WI38 (cell line): ENCODE data around the gene CBLN1.

Experiments
- H3K4me3 ChIP-seq: 2 replicates; pipeline ENCODE4 v1.5.1; 2011; ENCODE audit warnings: low read depth, mild to moderate bottlenecking, control low read depth, low read length
- TF ChIP-seq, protein P1 (sequence below): IDR thresholded peaks from 2 replicates; pipeline ENCODE4 v1.5.1; 2012; ENCODE audit warnings: low read depth, mild to moderate bottlenecking, control low read depth, low read length

CBLN1 gene

DNA sequence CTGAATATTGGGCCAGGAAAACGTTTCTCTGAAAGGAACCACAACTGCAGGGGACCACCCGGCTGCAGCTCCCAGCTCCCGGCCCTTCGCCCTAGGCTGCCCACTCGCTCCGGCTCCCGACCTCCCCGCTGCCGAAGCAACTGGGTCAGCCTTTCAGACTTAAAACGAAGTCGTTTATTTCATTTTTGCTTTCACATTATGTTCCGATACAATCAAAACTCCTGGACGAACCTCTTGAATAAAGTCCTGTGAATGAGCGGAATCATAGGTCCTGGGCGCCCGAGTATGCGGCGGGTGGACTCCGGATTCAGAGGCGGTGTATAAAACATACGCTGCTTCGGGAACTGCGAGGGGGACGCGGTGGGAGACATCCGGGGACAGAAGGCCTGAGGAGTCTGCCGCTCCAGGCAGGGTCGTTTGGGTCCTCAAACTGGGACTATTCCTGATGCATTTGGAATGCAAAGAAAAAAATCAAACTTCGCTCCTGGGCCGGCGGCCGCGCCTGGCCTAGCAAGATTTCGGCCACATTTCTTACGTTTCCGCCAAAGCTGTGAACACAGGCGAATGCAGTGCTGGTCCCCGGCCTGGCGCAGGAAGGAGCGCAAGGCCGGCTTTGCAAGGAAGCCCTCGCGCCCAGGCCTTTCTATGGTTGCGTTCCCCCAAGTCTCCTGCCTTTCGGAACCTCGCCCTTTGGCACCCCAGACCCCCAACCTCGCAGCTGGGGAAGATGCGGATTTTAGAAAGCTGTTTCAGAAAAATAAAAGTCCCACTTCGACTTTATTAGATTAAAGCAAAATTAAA, 3.7 kb downstream of the CBLN1 start:
- H3K4me3 ChIP-seq: no peak overlapping the region
- TF ChIP-seq, protein P1, sequence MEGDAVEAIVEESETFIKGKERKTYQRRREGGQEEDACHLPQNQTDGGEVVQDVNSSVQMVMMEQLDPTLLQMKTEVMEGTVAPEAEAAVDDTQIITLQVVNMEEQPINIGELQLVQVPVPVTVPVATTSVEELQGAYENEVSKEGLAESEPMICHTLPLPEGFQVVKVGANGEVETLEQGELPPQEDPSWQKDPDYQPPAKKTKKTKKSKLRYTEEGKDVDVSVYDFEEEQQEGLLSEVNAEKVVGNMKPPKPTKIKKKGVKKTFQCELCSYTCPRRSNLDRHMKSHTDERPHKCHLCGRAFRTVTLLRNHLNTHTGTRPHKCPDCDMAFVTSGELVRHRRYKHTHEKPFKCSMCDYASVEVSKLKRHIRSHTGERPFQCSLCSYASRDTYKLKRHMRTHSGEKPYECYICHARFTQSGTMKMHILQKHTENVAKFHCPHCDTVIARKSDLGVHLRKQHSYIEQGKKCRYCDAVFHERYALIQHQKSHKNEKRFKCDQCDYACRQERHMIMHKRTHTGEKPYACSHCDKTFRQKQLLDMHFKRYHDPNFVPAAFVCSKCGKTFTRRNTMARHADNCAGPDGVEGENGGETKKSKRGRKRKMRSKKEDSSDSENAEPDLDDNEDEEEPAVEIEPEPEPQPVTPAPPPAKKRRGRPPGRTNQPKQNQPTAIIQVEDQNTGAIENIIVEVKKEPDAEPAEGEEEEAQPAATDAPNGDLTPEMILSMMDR: no peak

DNA sequence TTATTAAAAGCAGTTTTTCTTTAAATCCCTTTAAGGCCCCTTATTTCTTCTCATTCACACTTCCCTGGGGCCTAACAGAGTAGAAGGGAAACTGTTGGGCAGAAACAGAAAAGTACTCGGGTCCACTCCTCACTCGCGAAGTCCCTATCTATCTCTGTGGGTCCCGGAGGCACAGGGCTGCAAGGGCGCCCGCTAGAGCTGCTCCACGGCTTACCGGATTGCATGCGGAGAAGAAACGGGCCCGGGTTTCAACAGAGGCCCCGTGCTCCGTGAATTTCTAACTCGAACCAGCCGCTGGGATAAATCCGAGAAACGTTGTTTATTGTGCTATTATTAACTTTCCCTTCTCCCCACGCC, 4.3 kb downstream of the CBLN1 start:
- no peak overlapping the region for H3K4me3 ChIP-seq
- TF ChIP-seq, protein P1: no peak

DNA sequence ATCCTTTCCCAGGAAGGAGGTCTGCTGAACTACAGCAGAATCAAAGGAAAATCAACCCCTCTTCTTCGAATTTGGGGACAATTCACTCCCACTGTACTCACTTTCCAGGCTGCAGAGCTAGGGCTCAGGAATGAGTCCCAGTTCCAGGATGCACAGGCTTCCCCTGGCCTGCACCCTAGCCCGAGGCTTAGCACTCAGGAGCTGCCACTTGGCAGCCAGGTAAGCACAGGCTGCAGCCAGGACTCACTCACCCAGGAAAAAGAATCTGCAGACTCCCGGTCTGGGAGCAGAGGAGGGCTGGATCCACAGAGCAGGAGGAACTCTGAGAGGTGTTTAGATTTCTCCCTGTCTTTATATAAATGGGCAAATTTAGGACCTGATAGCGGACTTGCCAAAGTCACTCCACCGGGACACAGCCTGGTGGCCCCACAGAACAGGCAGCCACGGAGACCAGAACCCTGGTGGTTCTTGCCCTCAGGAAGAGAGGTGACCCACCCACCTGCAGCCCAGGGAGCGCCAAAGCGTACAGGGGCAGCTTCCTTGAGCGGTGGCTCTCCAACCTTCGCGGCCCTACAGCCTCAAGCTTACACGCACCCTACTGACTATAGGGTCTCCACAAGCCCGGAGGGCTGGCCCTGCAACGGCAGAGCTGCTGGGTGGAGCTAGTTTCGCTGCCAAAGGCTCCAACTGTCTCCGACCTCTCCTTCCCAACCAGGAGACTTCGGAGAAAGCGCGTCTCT, 4.8 kb downstream of the CBLN1 start:
- H3K4me3 ChIP-seq: no peak overlapping the region
- TF ChIP-seq, protein P1: no peak

DNA sequence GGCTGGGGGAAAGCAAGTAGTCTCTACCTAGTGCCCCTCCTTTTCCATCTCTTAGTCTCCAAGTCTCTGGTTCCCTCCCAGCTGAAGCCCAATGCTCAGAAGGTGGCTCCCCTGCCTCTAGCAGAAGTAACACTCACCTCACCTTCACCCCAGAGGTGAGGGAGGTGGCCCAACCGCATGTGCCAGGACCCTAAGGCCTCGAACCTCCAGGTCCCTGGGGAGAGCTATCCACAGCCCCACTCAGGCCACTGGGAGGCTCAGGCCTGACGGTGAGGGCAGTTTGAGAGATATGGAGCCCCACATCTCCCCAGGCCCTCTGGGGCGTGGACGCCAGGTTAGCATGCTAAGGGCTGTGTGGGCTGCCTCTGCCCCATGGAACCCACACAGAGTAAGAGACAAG, 5.8 kb downstream of the CBLN1 start:
- TF ChIP-seq, protein P1: no peak
- H3K4me3 ChIP-seq: no peak overlapping the region

DNA sequence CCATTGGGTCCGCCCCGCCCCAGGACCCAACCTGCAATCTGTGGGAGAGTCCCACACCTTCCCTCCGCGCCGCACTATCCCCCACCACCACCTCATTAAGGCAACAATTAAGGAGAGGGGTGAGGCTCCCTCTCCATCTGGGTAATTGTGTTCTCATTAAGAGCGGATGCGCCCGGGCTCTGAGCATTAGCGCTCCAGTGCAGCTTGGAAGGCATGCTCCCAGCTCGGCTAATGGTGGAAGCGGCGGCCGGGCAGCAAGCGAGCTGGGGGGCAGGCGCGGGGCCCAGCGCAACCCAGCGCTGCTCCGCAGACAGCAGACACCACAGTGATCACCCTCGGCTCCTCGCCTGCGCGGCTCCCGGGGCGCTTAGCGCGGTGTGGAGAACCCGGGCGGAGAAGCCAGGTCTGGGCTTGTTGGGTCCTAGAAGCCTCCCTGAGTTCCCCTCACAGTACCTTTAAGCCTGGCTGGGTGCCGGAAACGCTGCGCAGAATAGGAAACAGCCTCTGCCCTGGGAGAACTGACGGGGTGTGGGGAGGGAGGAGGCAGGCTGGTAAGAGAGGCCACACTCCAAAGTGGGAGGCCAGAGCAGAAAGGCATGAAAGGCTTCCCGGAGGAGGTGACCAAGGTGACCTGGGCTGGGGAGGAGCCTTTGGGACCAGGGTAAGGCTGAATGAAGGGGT, 6.4 kb downstream of the CBLN1 start:
- TF ChIP-seq, protein P1: no peak
- no peak overlapping the region for H3K4me3 ChIP-seq

DNA sequence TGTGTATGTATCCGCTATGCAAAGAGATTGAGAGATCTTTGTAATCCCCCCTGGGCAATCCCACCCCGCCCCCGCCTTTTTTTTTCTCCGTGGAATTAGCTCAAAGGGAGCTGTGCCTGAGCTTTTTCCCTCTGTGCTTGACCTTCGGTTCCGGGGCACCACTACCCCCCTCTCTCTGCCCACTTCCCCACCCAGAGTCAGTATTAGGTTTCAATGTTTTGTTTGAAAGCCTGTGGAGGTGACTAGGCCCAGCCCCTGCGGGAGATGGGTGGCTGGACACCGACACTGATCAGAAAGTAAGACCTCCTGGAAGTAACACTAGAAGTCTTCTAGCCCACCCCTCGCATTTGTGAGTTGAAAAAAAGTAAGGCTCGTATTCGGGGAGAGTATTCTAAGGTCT, 7.0 kb downstream of the CBLN1 start:
- H3K4me3 ChIP-seq: no peak overlapping the region
- TF ChIP-seq, protein P1: no peak

DNA sequence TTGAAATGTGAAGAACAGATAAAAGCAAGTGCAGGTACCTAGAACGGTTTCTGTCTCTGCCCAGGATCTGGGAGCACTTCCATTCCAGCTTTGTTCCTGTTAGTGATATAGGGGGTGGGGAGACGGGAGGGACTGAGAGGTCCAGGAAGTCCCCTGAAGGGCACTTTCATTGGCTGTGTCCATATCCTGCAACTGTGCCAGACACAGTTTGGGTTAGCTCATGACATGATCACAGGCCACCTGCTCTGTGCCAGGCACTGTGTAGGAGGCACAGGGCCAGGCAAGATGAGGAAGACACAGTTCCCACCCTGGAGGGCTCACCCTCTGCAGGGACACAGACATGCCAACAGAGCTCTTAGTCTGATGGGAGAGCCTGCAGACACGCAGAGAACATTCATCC, 7.9 kb downstream of the CBLN1 start:
- H3K4me3 ChIP-seq: no peak overlapping the region
- TF ChIP-seq, protein P1: no peak
